NCI-H1930 (cell line): ENCODE measurements around the gene TUBGCP3.

Experiments used
- DNase-seq, 2 experiments: peaks; one replicate each; lab custom pipeline; 2025; lab: John Stamatoyannopoulos, UW

TUBGCP3 gene

GRCh38 chr13:112453874-112454647, 133.9 kb downstream of the TUBGCP3 start:
- DNase-seq = no peak

- DNase-seq = no peak
These were observed 134.6 kb downstream of the TUBGCP3 start for GRCh38 chr13:112453207-112453829.

GRCh38 chr13:112452380-112453206, 135.4 kb downstream of the TUBGCP3 start:
- DNase-seq = no peak

GRCh38 chr13:112451512-112452379, 136.2 kb downstream of the TUBGCP3 start:
- DNase-seq = no peak

GRCh38 chr13:112450904-112451240, 137.1 kb downstream of the TUBGCP3 start:
- peak; percentile 48 to 82 for DNase-seq

GRCh38 chr13:112450118-112450903, 137.6 kb downstream of the TUBGCP3 start:
- DNase-seq = no peak

GRCh38 chr13:112449545-112449930, 138.4 kb downstream of the TUBGCP3 start:
- DNase-seq = no peak

GRCh38 chr13:112448621-112449544, 139.1 kb downstream of the TUBGCP3 start:
- DNase-seq = no peak

- DNase-seq = no peak
These were observed 140.0 kb downstream of the TUBGCP3 start for GRCh38 chr13:112447761-112448603.

GRCh38 chr13:112447306-112447705, 140.6 kb downstream of the TUBGCP3 start:
- DNase-seq = no peak

- DNase-seq = no peak
These were observed 141.1 kb downstream of the TUBGCP3 start for GRCh38 chr13:112446867-112447266.

- DNase-seq = no peak
These were observed 141.5 kb downstream of the TUBGCP3 start for GRCh38 chr13:112446347-112446861.

GRCh38 chr13:112445411-112446271, 142.3 kb downstream of the TUBGCP3 start:
- DNase-seq = no peak

GRCh38 chr13:112444416-112445399, 143.2 kb downstream of the TUBGCP3 start:
- DNase-seq = no peak

GRCh38 chr13:112443995-112444311, 144.0 kb downstream of the TUBGCP3 start:
- DNase-seq = peak; percentile 59 to 84

GRCh38 chr13:112443191-112443994, 144.6 kb downstream of the TUBGCP3 start:
- no peak for DNase-seq
